HG03558 (cell line): ENCODE data around the gene RNF151.
"Not testable (repeated sequence)": the region's sequence is repeated elsewhere in the genome, so short reads cannot be mapped to it uniquely, and the experiment has no call there.

Experiments
- ATAC-seq: cut with Tn5 transposase; IDR thresholded peaks from one replicate; pipeline ENCODE4 v1.9.1; 2021; ENCODE audit warnings: moderate number of reproducible peaks; ENCODE audit not compliant: unreplicated experiment; ENCODE audit errors: extremely low read depth

Gene RNF151

DNA sequence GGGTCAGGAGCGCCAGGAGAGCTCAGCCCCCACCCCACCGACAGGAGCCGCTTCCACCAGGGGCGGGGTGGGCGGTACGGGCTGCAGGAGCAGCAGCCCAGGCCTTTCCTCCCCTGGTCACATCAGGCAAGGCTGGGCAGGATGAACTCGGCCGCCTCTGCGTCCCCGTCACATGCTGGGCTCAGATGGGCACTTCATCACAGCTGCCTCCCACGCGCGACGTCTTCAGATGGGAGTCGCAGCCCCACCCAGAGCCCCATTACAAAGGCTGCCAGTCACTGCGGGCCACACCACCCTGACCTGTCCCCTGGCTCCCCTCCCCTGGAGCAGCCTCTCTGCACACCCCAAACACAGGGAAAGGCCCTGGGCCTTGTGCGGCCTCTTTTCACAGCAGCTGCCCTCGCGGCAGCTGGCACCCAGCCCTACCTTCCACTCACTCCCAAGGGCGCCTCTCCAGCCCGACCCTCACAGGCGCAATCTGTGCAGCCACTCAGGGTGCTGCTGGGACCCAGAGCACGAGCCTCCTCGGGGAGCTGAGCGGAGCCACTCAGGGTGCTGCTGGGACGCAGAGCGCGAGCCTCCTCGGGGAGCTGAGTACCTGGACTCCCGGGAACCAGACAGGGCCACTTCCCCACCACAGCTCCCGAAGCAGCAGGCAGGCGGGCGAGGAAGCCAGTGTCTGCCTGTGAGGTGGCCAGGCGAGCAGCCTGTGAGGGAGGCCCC lies 38.3 kb downstream of the RNF151 start:
- ATAC-seq = no peak

GRCh38 chr16:2005646-2006045 lies 39.0 kb downstream of the RNF151 start:
- no peak for ATAC-seq

- no peak for ATAC-seq
These were observed 39.7 kb downstream of the RNF151 start for GRCh38 chr16:2006317-2006716.

DNA sequence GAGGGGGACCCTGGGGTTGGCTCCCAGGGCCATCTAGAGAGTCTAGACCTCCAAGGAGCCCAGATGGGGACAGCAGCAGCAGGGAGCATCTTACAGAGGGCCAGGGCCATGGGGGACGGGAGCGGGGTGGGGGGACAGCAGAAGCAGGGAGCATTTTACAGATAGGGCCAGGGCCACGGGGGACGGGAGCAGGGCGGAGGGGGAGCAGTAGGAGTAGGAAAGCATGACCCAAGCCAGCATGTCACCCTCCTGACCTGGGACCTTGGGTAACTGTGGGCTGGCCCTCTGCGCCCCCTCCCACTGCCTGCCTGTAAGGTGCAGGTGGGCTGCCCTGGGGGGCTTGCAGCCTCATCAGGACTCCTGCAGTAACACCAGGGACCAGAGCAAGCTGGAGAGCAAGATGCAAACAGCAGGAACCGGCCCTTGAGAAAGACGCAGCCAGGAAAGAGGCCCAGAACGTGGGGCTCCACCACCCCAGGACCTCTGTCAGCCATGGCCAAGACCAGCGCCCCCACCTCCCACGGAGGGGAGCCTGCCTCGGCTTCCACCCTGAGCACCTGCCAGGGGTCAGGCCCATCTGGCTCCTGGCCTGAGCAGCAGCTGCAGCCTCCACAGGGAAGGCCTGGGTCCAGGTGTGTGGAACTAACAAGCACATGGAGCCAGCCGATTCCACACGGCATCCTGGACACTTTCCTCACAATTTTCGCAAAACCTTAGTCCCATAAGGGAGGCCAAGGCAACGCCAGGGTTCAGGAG lies 40.6 kb downstream of the RNF151 start:
- ATAC-seq = no peak

- ATAC-seq = no peak
These were observed 41.4 kb downstream of the RNF151 start for GRCh38 chr16:2008009-2008526.

GRCh38 chr16:2008631-2009163 lies 42.0 kb downstream of the RNF151 start:
- no peak for ATAC-seq

- no peak for ATAC-seq
These were observed 42.6 kb downstream of the RNF151 start for GRCh38 chr16:2009164-2009711.

DNA sequence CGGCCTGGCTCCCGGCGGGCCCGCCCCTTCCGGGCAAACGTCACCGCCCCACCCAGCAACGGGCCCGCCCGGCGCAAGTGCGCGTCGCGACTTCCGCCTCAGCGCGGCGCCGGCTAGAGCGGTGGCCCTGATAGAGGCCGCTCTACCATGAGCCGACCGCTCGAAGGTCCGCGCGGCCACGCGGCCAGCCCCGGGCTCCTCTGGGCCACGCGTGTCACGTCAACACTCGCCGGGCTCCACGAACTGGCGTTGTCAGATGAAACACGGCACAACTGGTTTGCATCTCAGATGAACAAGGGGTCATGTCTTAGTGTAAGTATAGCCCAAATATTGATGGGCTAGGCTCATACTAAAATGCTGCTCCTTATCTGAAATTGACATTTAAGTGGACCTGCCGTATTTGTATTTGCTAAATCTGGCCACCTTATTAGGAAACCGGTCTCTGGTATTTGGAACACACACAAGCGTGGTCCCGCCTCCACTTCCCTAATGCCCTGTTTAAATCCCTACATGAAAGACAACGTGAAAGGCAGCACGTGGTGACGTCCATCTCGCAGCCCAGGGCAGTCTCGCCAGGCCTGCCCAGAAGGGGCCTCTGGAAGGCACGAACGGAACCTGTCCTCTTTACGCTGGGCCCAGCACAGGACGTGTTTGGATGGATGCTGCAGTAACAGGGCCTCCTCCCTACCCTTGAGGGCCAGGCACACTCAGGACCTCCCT lies 43.3 kb downstream of the RNF151 start, which contains the start of gene ZNF598:
TSS of gene ZNF598 (minus strand) at position 31 of the 720 bp plus-strand sequence.
- ATAC-seq = no peak

DNA sequence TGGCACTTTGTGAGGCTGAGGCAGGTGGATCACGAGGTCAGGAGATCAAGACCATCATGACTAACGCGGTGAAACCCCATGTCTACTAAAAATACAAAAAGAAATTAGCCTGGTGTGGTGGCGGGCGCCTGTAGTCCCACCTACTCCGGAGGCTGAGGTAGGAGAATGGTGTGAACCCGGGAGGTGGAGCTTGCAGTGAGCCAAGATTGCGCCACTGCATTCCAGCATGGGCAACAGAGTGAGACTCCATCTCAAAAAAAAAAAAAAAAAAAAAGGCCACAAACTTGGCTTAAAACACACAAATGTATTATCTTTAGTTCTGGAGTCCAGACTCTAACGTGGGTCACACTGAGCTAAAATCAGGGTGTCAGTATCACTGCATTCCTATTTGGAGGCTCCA lies 45.1 kb downstream of the RNF151 start:
- not testable (repeated sequence) for ATAC-seq

DNA sequence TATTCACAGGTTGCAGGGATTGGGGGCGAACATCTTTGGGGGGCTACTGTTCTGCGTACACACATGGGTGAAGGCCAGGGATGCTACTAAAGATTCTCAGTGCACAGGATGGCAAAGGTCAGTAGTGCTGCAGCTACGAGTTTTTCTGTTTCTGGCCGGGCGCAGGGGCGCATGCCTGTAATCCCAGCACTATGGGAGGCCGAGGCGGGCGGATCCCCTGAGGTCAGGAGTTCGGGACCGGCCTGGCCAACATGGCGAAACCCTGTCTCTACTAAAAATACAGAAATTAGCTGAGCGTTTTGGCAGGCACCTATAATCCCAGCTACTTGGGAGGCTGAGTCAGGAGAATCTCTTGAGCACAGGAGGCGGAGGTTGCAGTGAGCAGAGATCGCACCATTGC lies 46.9 kb downstream of the RNF151 start:
- ATAC-seq = no peak

DNA sequence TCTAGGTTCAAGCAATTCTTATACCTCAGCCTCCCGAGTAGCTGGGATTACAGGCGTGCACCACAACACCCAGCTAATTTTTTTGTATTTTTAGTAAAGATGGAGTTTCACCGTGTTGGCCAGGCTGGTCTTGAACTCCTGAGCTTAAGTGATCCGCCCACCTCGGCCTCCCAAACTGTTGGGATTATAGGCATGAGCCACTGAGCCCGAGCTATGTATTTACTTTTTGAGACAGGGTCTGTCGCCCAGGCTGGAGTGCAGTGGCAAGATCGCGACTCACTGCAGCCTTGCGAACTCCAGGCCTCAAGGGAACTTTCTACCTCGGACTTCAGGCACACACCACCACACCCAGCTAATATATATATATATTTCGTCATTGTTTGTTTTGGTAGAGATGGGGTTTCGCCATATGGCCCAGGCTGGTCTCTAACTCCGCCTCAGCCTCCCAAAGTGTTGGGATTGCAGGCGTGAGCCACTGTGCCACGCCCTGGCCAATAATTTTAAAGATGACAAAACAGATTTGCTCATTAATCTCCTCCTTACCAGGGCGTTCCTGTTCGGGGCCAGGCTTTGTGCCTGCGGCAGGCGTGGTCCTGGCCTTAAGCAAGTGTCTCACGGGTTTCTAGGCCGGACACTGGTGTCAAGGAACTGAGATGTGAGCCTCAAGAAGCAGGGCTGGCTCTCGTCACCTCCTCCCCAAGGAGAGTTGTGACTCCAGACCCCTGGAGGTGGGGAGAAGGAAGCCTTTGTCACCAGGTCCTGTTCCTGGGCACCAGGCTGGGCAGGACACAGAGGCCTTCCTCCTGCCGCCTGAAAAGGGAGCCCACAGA lies 48.7 kb downstream of the RNF151 start:
- ATAC-seq = no peak

DNA sequence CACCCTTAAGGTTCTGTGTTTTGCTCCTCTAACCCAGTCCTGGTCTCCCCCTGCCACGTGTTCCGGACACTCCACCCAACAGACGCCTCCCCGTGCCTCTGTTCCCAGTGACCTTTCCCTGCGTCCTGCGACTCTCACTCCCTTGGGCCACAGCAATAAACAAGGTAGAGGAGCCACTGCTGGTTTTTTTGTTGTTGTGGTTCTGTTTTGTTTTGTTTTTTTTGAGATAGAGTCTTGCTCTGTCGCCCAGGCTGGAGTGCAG lies 49.2 kb downstream of the RNF151 start:
- ATAC-seq = no peak

DNA sequence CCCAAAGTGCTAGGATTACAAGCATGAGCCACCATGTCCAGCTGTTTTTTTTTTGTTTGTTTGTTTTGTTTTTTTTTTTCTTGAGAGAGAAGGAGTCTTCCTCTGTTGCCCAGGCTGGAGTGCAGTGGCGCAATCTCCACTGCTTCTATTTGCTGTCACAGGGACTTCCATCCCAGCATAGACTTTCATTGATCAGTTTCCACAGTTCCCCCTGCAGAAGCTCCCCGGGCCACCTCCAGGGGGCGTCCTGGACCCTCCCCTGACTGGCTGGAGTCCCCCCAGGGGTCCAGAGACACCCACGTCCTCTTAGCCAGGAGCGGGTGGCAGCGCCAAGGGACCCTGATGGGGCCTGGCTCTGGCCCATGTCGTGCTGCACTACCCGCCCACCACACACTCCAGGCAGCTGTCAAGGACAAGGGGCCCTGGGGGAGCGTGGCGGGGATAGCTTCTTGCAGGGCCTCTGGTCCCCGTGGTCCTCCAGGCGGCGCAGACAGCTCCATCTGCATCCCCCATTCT lies 49.8 kb downstream of the RNF151 start:
- no peak for ATAC-seq
